ENCODE data around the gene OVAAL. TPM values are rescaled to one million over a fixed set of nuclear protein-coding genes. Genes with fewer than 3 reads are reported as not detected.
A peak's percentile ranks its signal among the peaks of the same experiment; 100 is the strongest.

Gene OVAAL
- total RNA-seq, 2 donors from 2014 or later = 0.62 TPM; not detected in 1

DNA sequence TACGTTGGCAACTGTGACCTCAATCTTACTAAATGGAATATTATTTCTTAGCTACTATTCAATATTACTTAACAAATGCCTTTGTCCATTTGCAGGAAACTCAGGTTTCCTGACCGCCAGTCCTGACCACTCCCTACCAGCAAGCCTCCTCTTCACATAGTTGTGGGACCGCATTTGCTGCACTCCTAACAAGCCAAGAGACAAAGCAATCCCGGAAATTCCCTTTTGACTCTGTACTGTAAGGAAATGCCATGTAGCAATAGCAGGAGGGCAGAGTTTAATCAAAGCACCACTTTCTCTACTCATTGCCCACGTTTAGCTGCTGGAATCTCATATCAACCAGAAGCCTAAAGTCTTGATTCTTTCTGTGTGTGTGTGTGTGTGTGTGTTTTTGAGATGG lies 28.3 kb upstream of the OVAAL start:
- Histone ChIP-seq H3K36me3 (no peaks in the 10 kb centered on the region), H3K4me3 (no peak overlapping the region), H3K27me3 (replicated peaks; ENCODE audit: insufficient read depth) (no peaks in the 10 kb centered on the region), H3K9me3 (no peaks in the 10 kb centered on the region), H3K4me1 (replicated peaks) (peaks cover 3% of the 10 kb centered on the region), H3K27ac (no peak overlapping the region)
- intact Hi-C loops (cut with DNase I) = loop anchor here (5.0 kb wide), 2 partner anchors 102 to 332 kb away; partner anchors contain the start of gene XPR1
- no peak for DNase-seq (ENCODE audit: low spot score)
- TF ChIP-seq, protein P1, sequence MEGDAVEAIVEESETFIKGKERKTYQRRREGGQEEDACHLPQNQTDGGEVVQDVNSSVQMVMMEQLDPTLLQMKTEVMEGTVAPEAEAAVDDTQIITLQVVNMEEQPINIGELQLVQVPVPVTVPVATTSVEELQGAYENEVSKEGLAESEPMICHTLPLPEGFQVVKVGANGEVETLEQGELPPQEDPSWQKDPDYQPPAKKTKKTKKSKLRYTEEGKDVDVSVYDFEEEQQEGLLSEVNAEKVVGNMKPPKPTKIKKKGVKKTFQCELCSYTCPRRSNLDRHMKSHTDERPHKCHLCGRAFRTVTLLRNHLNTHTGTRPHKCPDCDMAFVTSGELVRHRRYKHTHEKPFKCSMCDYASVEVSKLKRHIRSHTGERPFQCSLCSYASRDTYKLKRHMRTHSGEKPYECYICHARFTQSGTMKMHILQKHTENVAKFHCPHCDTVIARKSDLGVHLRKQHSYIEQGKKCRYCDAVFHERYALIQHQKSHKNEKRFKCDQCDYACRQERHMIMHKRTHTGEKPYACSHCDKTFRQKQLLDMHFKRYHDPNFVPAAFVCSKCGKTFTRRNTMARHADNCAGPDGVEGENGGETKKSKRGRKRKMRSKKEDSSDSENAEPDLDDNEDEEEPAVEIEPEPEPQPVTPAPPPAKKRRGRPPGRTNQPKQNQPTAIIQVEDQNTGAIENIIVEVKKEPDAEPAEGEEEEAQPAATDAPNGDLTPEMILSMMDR (IDR thresholded peaks at IDR 0.05) = no peak
- peak; percentile 37 for TF ChIP-seq POLR2AphosphoS5 (IDR thresholded peaks at IDR 0.05)
- no peak for TF ChIP-seq POLR2A (IDR thresholded peaks at IDR 0.05)
- 59% methylated on average over 5 of the region's 5 CpGs for WGBS

DNA sequence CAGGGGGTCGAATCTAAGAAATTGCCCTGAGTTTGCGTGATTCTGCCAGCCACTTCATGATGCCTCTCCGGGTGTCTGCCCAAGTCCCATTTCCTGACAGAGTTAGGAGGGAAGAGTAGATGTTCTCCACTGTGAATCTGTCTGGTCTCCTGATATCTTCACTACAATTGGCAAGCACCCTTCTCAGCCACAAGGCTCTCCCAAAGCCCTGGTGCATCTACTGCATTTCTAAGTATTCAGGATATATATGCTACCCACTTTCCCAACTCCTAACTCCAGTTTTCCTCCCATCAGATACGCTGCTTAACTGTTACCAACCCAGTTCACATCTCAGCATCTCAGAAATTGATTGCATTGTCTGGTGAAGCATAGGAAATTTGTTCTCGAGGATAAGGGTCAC lies 25.9 kb upstream of the OVAAL start:
- WGBS = 91% methylated on average over 5 of the region's 5 CpGs
- intact Hi-C loops (cut with DNase I) = loop anchor here (5.0 kb wide), 2 partner anchors 99 to 329 kb away; partner anchors contain the start of gene XPR1

DNA sequence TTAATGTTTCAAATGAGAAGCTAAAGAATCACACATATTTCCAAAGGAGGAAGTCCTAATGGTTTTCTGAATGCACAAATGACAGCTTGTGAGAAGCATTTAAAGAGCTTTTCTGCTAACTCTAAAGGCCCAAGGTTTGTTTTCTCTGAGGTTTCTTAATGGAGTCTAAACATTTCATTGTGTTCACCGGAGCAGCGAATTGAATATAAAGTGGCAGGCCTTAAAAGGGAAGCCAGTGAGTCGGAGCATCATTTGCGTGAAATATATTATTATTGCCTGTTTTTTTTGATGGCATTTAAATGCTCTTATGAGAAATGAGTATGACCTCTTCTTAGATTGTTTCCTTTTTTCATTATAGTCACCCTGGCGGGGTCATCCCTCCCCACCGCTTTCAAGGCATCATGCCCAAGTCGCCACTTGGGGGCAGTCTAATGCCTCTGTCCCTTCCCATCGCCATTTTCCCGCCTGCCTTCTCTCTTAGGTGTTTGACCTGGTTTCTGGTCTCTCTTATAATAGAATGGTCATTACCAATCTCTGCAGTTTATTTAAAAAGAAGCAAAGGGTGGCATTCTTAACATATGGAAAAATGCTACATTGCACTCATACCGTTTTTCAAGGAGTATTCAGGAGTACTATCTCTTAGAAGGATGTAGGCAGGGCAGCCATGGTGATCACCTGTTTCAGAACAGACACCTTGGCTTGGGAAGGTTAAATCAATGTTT lies 25.3 kb upstream of the OVAAL start:
- no peak overlapping the region for H3K27ac ChIP-seq
- DNase-seq (ENCODE audit: low spot score) = peak; percentile 36

More for the DNA sequence above, 25.9 kb upstream of the OVAAL start:
- H3K9me3 ChIP-seq = no peaks in the 10 kb centered on the region
- no peak overlapping the region for H3K4me3 ChIP-seq
- H3K27ac ChIP-seq = no peak overlapping the region
- no peak for DNase-seq (ENCODE audit: low spot score)
- TF ChIP-seq, protein P1 (IDR thresholded peaks at IDR 0.05) = no peak
- TF ChIP-seq POLR2A (IDR thresholded peaks at IDR 0.05) = no peak
- no peak for TF ChIP-seq POLR2AphosphoS5 (IDR thresholded peaks at IDR 0.05)
- H3K36me3 ChIP-seq = no peaks in the 10 kb centered on the region
- H3K4me1 ChIP-seq (replicated peaks) = peaks cover 3% of the 10 kb centered on the region
- no peaks in the 10 kb centered on the region for H3K27me3 ChIP-seq (replicated peaks; ENCODE audit: insufficient read depth)

DNA sequence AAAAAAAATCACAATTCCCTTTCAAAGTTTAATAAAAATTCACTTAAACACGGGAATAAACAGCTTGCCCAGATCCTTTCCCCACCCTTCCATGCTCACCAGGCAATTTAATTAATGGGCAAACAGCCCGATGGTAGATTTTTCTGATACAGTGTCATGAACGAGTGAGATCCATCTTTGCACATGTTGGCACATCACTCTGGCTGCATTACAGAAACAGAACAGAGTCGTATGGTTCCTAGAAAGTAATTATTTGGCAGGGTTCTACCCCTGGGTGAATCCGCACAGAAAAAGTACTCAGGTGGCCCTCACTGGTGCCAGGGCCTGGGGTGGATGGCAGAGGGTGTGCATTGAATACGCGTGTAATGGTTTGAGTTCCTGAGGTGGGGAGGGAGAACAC lies 24.6 kb upstream of the OVAAL start:
- intact Hi-C loops (cut with DNase I) = loop anchor here (5.0 kb wide), 2 partner anchors 98 to 328 kb away; partner anchors contain the start of gene XPR1
- Histone ChIP-seq H3K27ac (no peak overlapping the region), H3K4me1 (replicated peaks) (peaks cover under 1% of the 10 kb centered on the region), H3K9me3 (no peaks in the 10 kb centered on the region), H3K27me3 (replicated peaks; ENCODE audit: insufficient read depth) (no peaks in the 10 kb centered on the region), H3K36me3 (no peaks in the 10 kb centered on the region), H3K4me3 (no peak overlapping the region)
- TF ChIP-seq POLR2A (IDR thresholded peaks at IDR 0.05) = no peak
- TF ChIP-seq, protein P1 (IDR thresholded peaks at IDR 0.05) = no peak
- TF ChIP-seq POLR2AphosphoS5 (IDR thresholded peaks at IDR 0.05) = no peak
- WGBS = 27% methylated on average over 7 of the region's 7 CpGs
- DNase-seq (ENCODE audit: low spot score) = no peak

More for the DNA sequence above, 25.3 kb upstream of the OVAAL start:
- no peaks in the 10 kb centered on the region for H3K27me3 ChIP-seq (replicated peaks; ENCODE audit: insufficient read depth)
- peaks cover 3% of the 10 kb centered on the region for H3K4me1 ChIP-seq (replicated peaks)
- no peaks in the 10 kb centered on the region for H3K9me3 ChIP-seq
- no peaks in the 10 kb centered on the region for H3K36me3 ChIP-seq
- TF ChIP-seq, protein P1 (IDR thresholded peaks at IDR 0.05) = peak in 3 of 4 experiments; percentile 58 to 67 (median 61)
- no peak for TF ChIP-seq POLR2A (IDR thresholded peaks at IDR 0.05)
- TF ChIP-seq POLR2AphosphoS5 (IDR thresholded peaks at IDR 0.05) = no peak
- no peak overlapping the region for H3K4me3 ChIP-seq
- WGBS = 55% methylated on average over 10 of the region's 10 CpGs
- intact Hi-C loops (cut with DNase I) = loop anchor here (5.0 kb wide), 2 partner anchors 99 to 329 kb away; partner anchors contain the start of gene XPR1
